ENCODE measurements around the gene RAPGEF4.

DNA sequence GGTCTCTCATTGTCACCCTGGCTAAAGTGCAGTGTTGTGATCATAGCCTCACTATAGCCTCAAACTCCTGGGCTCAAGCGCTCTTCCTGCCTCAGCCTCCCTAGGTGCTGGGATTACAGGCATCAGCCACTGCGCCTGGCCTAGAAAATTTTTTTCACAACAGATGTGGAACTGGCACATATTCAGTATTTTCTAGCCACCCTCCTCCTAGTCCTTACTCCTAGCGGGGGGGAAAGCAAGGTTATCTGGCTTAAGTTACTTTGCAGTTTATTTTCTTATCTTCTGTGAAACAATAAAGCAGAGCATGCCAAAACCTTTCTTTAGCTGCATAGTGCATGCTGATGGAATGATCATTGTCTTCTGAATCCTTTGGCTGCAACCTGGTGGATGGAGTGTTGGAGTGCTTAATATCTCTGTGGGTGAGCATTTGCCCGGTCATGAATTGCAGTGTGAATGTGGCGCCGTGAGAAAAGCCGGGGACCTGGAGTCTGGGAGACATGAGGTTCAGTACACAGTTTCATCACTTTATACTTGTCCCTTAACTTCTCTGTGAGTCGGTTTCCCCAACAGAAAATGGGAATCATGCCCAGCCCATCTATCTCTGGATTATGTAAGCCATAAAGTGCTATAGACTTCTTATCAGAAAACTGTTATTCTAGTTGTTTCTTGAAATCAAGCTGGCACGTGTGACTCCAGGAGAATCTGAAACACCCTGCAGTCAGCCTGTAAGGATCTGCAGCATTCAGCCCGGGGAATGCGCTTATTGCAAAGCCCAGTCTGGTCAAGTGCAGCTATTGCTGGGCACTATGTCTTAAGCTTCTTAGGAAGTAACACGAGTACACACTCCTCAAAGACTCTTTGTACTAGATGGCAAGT is 301.8 kb downstream of the RAPGEF4 start:
- TF ChIP-seq, protein P1, sequence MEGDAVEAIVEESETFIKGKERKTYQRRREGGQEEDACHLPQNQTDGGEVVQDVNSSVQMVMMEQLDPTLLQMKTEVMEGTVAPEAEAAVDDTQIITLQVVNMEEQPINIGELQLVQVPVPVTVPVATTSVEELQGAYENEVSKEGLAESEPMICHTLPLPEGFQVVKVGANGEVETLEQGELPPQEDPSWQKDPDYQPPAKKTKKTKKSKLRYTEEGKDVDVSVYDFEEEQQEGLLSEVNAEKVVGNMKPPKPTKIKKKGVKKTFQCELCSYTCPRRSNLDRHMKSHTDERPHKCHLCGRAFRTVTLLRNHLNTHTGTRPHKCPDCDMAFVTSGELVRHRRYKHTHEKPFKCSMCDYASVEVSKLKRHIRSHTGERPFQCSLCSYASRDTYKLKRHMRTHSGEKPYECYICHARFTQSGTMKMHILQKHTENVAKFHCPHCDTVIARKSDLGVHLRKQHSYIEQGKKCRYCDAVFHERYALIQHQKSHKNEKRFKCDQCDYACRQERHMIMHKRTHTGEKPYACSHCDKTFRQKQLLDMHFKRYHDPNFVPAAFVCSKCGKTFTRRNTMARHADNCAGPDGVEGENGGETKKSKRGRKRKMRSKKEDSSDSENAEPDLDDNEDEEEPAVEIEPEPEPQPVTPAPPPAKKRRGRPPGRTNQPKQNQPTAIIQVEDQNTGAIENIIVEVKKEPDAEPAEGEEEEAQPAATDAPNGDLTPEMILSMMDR (IDR thresholded peaks at IDR 0.05): no peak
- TF ChIP-seq EZH2 (IDR thresholded peaks at IDR 0.05; ENCODE audit: borderline replicate concordance, insufficient read depth, low read depth, low read length, poor library complexity, severe bottlenecking): no peak

Data from B cell (primary cell).